Kidney capillary endothelial cell (primary cell): ENCODE data around the gene PRXL2C.

Experiments
- DNase-seq: peaks from one replicate; pipeline ENCODE4 v3.0.0-alpha.2; 2018; ENCODE audit warnings: low spot score

The PRXL2C gene

GRCh38 chr9:96612105-96612965, 42.8 kb downstream of the PRXL2C start:
- DNase-seq = peak; percentile 67

GRCh38 chr9:96611302-96611701, 43.8 kb downstream of the PRXL2C start:
- no peak for DNase-seq

GRCh38 chr9:96609732-96610131, 45.4 kb downstream of the PRXL2C start:
- DNase-seq = no peak

GRCh38 chr9:96607971-96608370, 47.1 kb downstream of the PRXL2C start:
- DNase-seq = no peak

GRCh38 chr9:96605328-96605727, 49.8 kb downstream of the PRXL2C start:
- DNase-seq = no peak

- DNase-seq = no peak
These were observed 51.2 kb downstream of the PRXL2C start for GRCh38 chr9:96604004-96604319.

- DNase-seq = no peak
These were observed 51.7 kb downstream of the PRXL2C start for GRCh38 chr9:96603305-96604003.

- DNase-seq = no peak
These were observed 55.8 kb downstream of the PRXL2C start for GRCh38 chr9:96599298-96599697.

- DNase-seq = no peak
These were observed 58.5 kb downstream of the PRXL2C start for GRCh38 chr9:96596601-96597111.
